Sciatic nerve (tissue), 2 donors: ENCODE results near the gene RELL1. TPM values are rescaled to one million over a fixed set of nuclear protein-coding genes. Genes with fewer than 3 reads are reported as not detected.

Source experiments
- ATAC-seq: fragments of 200-7000 bp; cut with Tn5 transposase; one replicate; pipeline ENCODE4 v1.9.1; 2020; ENCODE audit warnings: mild to moderate bottlenecking, moderate library complexity
- DNase-seq: peaks from one replicate; pipeline ENCODE4 v3.0.0-alpha.2; 2020; ENCODE audit warnings: low spot score
- intact Hi-C: fragments of 100-400 bp; cut with DNase I; formaldehyde crosslinking; loops from one replicate; pipeline ENCODE4 v1.14.2; 2022
- total RNA-seq: library from RNA; stranded (reverse); fragmentation: NEBNext Ultra II Directional; extraction: Animal tissue kit (Norgen Biotek cat#: 25700); gene quantifications from one replicate; pipeline ENCODE4 v1.2.1, GENCODE V29; 2021
- donor health status: DM: no; HTN: no; CAD: no.
- donor health status: DM: no; HTN: no; CAD: no.

Gene RELL1
- total RNA-seq, 1 donor from 2014 or later = 80.6 TPM

DNA sequence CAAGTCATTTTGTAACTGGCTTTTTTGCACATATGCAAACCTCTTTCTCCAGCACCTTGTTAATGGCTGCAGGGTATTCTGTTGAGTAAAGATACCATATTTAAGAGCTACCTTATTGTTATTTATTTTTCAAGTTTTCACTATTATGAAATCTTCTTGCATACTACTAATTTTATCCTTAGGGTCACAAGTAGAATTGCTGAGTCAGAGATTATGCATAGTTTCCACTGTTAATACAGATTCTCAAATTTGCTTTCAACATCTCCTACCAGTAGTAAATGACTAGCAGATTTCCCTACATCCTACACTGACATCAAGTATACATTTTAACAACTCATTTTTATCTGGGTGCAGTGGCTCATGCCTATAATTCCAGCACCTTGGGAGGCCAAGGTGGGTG lies 112.6 kb downstream of the RELL1 start:
- DNase-seq (no peak), ATAC-seq (no peak)
- intact Hi-C loops = no loop called here

DNA sequence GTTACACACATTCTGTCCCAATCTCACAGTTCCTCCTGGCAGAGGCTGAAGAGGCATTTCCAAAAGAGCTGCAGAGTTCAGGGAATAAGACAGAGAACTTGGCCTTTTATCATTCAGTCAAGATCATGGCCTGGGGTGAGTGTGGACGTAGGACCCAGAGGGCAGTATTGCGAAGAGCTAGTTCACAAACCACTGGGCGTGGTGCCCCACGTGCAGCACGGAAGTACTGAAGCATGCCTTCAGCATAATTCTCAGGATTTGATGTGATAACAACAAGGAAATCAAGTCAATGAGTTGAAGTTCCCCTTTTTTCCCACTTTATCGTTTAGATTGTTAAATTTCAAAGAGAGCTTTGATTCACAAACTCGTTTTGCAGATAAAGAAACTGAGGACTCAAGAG lies 117.7 kb downstream of the RELL1 start:
- DNase-seq (no peak), ATAC-seq (no peak)
- intact Hi-C loops = no loop called here

DNA sequence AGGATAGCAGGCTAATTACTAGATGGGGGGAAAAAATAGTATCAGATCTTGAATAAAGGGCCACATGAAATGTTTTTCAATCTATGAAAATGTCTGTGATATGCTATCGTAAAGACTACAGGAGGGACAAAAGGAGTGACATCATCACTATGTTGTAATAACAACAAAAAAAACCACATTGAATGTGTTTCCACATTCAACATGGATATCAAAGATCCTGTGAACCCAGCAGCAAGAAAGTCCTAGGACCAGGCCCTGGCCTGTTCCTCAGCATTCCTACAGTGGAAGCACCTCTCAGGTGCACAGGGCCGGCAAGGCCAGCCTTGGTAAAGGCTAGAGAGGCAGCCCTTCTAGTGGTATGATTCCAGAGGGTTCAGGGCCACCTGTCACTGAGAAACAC lies 118.3 kb downstream of the RELL1 start:
- intact Hi-C loops = no loop called here
- no peak for DNase-seq
- ATAC-seq = no peak

DNA sequence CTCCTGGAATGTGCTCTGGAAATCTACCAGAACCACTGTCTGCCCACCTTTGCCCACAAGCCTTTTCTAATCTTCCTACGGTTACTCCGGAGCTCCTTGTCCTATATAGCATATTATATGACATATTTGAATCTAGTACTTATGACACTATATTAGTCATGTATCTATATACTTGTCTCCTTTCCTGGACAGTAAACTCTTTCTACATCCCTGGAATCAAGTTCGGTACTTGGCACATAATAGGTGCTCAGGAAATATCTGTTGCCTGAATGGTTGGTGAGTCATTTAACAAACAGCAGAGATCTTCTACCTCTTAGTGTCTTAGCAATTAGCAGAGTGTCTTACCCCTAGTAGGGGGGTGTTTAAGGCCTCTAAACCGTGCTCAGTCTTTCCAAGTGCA lies 123.6 kb downstream of the RELL1 start:
- intact Hi-C loops = no loop called here
- ATAC-seq (no peak), DNase-seq (no peak)

DNA sequence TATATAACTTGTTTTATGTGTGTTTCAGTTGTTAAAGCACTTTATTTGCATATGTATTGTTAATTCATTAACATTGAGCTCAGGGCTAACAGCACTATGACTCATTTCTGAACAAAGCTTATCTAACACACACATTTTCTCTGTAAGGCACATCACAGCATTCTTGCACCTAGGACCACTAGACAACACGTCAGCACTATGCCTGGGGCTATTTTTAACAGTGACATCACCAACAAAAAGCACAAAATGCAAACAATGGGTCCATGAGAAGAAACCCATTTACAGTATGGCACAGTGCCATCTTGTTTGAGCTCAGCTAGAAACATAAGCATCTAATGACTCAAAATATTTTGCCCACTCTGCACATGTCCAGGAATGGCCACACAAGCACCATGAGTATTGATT lies 124.4 kb downstream of the RELL1 start:
- DNase-seq (no peak), ATAC-seq (no peak)
- intact Hi-C loops = no loop called here

DNA sequence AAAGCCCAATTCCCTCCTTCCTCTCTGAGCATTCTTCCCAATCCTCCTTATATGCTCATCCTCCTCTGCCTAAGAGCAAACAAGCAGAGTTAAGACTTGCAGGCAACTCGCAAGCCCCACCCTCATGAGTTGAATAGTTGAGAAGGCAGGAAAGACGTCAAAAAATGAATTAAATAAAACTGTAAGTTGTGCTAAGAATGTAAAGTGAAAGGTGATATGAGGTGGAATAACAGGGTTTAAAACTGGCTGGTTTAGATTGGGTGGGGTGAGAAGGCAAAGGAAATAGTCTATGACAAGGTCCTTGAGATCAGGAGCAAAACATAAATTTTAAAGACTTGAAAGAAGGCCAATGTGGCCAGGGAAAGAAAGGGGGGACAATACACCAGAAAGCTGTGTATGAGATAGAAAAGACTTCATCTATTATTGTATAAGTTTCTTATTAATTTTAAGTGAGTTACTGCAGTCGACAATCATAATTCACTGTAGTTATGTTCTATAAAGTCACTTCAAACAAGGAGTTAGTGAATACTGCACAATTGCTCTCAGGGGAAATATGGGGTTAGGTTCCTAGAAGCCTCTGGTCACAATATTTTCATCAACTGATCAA lies 124.9 kb downstream of the RELL1 start:
- intact Hi-C loops = no loop called here
- ATAC-seq (no peak), DNase-seq (no peak)

Other genes with a start within 250 kb of the RELL1 start
- gene PGM2, start 140.3 kb upstream of the RELL1 start, total RNA-seq = 21.5 TPM
- gene TBC1D1, start 204.7 kb upstream of the RELL1 start, total RNA-seq = 48.0 TPM